Thyroid gland (tissue), 4 donors: ENCODE measurements around the gene SORCS2. TPM values are rescaled to one million over a fixed set of nuclear protein-coding genes. Genes with fewer than 3 reads are reported as not detected.

Experiments
- DNase-seq, 2 donors: peaks; one replicate each; pipeline ENCODE4 v3.0.0-alpha.2; 2019
- H3K27ac ChIP-seq, 3 donors: fragments of 200-600 bp; sonication (generic); 1 replicate in 2 of 3; 2 replicates in 1 of 3; pipeline ENCODE4 v1.5.1; 2016 to 2019; ENCODE audit warnings: mild to moderate bottlenecking in 1 of 3, moderate library complexity in 1 of 3
- H3K27me3 ChIP-seq: fragments of 200-600 bp; sonication (generic); one replicate; pipeline ENCODE4 v1.5.1; 2019
- H3K36me3 ChIP-seq, 2 donors: fragments of 200-600 bp; sonication (generic); one replicate each; pipeline ENCODE4 v1.5.1; 2016 to 2019
- H3K4me1 ChIP-seq, 2 donors: fragments of 200-600 bp; sonication (generic); one replicate each; pipeline ENCODE4 v1.5.1; 2017 to 2019
- H3K4me3 ChIP-seq, 3 donors: fragments of 200-600 bp; sonication (generic); replicated peaks in 1 of 3; 1 replicate in 2 of 3; 2 replicates in 1 of 3; pipeline ENCODE4 v1.5.1; 2016; ENCODE audit warnings: mild to moderate bottlenecking in 1 of 3
- H3K9me3 ChIP-seq: fragments of 200-600 bp; sonication (generic); one replicate; pipeline ENCODE4 v1.5.1; 2017
- POLR2A ChIP-seq, 2 donors: fragments of 450-650 bp; IDR thresholded peaks; one replicate each; pipeline ENCODE4 v1.6.1; 2017; ENCODE audit warnings: antibody characterized with exemption in 2 of 2, mild to moderate bottlenecking in 2 of 2, moderate library complexity in 1 of 2
- WGBS, 2 donors: methylation state at CpG; one replicate each; pipeline ENCODE4 v1.1.5; 2017; 5-methylcytosine and 5-hydroxymethylcytosine counted together
- intact Hi-C: fragments of 100-400 bp; cut with DNase I; formaldehyde crosslinking; loops from one replicate; pipeline ENCODE4 v1.15.1; 2023
- total RNA-seq, 4 donors: library from RNA; depleted of rRNA; stranded (reverse); fragments of >200 nt; gene quantifications; one replicate each; pipeline ENCODE4 v1.2.3, GENCODE V29; 2016
- TF ChIP-seq, protein P1 (sequence below), 6 experiments: fragments of 200-600 bp in 3 of 6; fragments of 450-650 bp in 3 of 6; sonication (generic) in 3 of 6; IDR thresholded peaks; one replicate each; pipeline ENCODE4 v1.5.1; 2016 to 2019; ENCODE audit warnings: antibody characterized with exemption in 6 of 6, mild to moderate bottlenecking in 2 of 6, inconsistent platforms in 1 of 6, moderate library complexity in 1 of 6

The SORCS2 gene
- total RNA-seq, 4 donors from 2014 or later, result 1.7 to 13.6 (median 3.6) TPM

DNA sequence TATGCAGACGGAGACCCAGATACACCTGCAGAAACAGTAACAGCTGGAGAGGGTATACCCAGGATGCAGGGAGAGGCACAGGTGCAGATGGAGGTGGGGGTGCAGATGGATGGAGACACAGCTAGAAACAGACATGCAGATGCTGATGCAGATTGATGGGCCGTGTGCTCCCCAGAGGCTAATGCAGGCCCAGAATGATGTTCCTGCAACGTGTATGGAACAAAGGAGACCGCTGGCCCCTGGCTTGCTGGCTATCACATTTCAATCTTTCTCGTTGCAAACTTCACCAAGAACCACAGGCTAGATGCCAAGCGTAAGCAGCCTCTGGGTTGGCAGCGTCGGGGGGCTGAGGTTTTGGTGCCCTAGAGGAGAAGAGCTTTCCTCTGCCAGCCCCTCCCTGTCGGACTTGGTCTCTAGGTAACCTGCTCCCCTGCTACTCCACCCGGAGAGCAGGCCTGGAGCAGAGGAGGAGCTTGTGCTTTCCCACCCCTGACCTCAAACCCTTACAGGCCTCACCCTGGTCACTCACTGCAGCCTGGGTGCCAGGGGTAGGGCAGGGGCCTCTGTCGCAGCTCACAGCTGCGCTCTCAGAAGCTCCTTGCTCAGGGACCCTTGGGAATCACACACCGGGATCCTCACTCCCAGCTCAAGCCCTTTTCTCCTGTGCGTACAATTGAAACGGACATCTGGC, 311.4 kb downstream of the SORCS2 start:
- DNase-seq, result no peak
- H3K9me3 ChIP-seq, result no peaks in the 10 kb centered on the region
- H3K4me3 ChIP-seq, result no peak overlapping the region
- no peak overlapping the region for H3K27ac ChIP-seq
- no peaks in the 10 kb centered on the region for H3K36me3 ChIP-seq
- no peaks in the 10 kb centered on the region for H3K27me3 ChIP-seq
- intact Hi-C loops, result no loop called here
- 80 to 83% methylated on average over 15 of the region's 15 CpGs for WGBS, 2 donors
- TF ChIP-seq, protein P1, sequence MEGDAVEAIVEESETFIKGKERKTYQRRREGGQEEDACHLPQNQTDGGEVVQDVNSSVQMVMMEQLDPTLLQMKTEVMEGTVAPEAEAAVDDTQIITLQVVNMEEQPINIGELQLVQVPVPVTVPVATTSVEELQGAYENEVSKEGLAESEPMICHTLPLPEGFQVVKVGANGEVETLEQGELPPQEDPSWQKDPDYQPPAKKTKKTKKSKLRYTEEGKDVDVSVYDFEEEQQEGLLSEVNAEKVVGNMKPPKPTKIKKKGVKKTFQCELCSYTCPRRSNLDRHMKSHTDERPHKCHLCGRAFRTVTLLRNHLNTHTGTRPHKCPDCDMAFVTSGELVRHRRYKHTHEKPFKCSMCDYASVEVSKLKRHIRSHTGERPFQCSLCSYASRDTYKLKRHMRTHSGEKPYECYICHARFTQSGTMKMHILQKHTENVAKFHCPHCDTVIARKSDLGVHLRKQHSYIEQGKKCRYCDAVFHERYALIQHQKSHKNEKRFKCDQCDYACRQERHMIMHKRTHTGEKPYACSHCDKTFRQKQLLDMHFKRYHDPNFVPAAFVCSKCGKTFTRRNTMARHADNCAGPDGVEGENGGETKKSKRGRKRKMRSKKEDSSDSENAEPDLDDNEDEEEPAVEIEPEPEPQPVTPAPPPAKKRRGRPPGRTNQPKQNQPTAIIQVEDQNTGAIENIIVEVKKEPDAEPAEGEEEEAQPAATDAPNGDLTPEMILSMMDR (IDR thresholded peaks at IDR 0.05), result no peak
- TF ChIP-seq POLR2A (IDR thresholded peaks at IDR 0.05), result no peak
- H3K4me1 ChIP-seq, result no peaks in the 10 kb centered on the region

DNA sequence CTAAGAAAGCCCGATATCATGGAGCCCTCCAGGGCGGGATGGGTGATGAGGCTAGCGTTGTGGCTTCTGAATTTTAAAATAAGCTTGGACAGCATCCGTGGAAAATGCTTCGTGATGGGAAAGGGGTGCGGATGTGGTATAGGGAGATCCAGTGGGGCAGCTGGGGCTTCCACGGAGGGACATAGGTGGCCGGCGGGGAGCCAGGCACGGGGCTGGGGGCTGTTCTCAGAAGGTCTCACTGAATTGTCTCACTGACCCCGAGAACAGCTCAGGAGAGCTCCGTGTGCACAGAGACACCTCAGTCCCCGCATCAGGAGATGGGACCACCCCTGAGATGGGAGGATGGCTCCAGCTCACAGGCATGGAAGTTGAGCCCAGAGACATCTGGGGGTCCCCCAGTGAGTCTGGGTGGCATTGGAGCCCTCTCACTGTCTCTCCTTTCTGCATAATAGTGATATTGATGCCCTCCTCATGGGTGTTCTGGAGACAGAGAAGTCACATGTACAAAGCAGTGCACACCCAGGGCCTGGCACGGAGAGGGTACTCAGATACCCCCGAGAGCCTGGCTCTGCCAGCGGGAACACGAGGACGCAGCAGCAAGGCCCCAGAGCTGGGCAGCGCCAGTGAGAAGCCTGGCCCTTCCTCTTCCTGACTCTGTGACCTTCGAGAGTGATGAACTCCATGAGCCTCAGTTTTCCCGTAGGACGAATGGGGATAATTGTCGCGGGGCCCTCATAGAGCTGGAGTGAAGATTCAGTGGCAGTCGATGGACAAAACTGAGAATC, 313.0 kb downstream of the SORCS2 start:
- Histone ChIP-seq H3K4me3 (no peak overlapping the region), H3K27ac (no peak overlapping the region), H3K27me3 (no peaks in the 10 kb centered on the region), H3K9me3 (no peaks in the 10 kb centered on the region), H3K4me1 (no peaks in the 10 kb centered on the region), H3K36me3 (no peaks in the 10 kb centered on the region)
- TF ChIP-seq, protein P1 (IDR thresholded peaks at IDR 0.05), result no peak
- no peak for TF ChIP-seq POLR2A (IDR thresholded peaks at IDR 0.05)
- intact Hi-C loops, result no loop called here
- 93% methylated on average over 25 of the region's 25 CpGs for WGBS, 2 donors
- no peak for DNase-seq

DNA sequence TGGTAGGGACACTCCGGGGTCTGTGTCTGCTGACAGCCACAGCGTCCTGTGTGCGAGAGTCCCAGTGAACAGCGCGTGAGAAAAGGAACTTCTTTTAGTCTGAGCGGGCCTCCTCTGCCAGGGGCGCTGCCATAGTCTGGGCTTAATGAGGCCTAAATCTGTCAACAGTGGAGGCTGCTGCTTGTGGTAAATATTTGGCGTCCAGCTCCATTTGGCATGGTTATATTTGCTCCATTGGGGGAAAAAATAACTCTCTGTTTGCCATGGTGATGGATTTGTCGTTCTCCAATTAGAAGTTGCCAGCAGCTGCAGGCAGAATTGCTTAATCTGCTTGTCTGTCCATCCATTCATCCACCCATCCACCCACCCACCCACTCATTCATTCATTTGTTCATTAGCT, 313.8 kb downstream of the SORCS2 start:
- TF ChIP-seq, protein P1 (IDR thresholded peaks at IDR 0.05), result no peak
- no peak for TF ChIP-seq POLR2A (IDR thresholded peaks at IDR 0.05)
- intact Hi-C loops, result no loop called here
- Histone ChIP-seq H3K27me3 (no peaks in the 10 kb centered on the region), H3K27ac (no peak overlapping the region), H3K4me3 (no peak overlapping the region), H3K4me1 (no peaks in the 10 kb centered on the region), H3K9me3 (no peaks in the 10 kb centered on the region), H3K36me3 (no peaks in the 10 kb centered on the region)
- DNase-seq, result no peak
- WGBS, 2 donors, result 90 to 93% methylated on average over 9 of the region's 9 CpGs

DNA sequence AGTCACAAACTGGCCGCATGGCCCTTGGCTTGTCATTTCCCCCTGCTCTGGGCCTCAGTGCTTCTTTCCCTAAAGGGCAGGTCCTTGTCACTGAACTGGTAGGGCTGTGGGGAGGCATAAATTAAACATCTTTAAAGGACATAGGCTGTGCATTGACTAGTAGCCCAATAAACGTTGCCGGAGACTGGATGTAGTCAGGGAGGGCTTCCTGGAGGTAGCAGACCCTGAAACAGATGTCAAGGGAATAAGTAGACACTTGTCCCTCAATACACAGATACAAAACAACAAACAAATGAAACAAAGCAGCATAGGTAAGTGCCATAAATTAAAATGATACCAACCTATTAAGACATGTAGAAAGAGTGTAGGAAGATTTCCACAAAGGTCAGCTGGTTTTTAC, 314.2 kb downstream of the SORCS2 start:
- TF ChIP-seq POLR2A (IDR thresholded peaks at IDR 0.05), result no peak
- TF ChIP-seq, protein P1 (IDR thresholded peaks at IDR 0.05), result no peak
- no peak for DNase-seq
- no peak overlapping the region for H3K4me3 ChIP-seq
- H3K36me3 ChIP-seq, result no peaks in the 10 kb centered on the region
- H3K27me3 ChIP-seq, result no peaks in the 10 kb centered on the region
- no peaks in the 10 kb centered on the region for H3K9me3 ChIP-seq
- H3K4me1 ChIP-seq, result no peaks in the 10 kb centered on the region
- WGBS, 2 donors, result 89 to 91% methylated on average over 3 of the region's 3 CpGs
- no peak overlapping the region for H3K27ac ChIP-seq
- intact Hi-C loops, result no loop called here

DNA sequence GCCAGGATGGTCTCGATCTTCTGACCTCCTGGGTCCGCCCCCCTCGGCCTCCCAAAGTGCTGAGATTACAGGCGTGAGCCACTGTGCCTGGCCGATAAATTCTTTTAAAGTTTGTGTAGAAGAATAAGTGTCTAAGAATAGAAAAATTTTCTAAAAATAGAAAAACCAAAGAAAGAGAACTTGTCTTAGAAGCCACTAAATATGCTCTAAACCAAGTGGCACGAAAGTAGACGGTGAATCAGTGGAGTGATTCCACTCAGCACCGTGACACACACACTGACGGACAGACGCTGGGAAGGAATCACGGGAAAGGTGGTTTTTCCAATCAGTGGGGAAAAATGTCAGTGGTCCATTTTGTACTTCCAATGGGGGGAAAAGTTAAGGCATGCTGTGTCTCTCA, 315.0 kb downstream of the SORCS2 start:
- TF ChIP-seq, protein P1 (IDR thresholded peaks at IDR 0.05), result no peak
- TF ChIP-seq POLR2A (IDR thresholded peaks at IDR 0.05), result no peak
- Histone ChIP-seq H3K4me3 (no peak overlapping the region), H3K9me3 (no peaks in the 10 kb centered on the region), H3K27me3 (no peaks in the 10 kb centered on the region), H3K36me3 (no peaks in the 10 kb centered on the region), H3K27ac (no peak overlapping the region), H3K4me1 (no peaks in the 10 kb centered on the region)
- DNase-seq, result no peak
- intact Hi-C loops, result no loop called here
- WGBS, 2 donors, result 70 to 80% methylated on average over 11 of the region's 11 CpGs
